HG03575 (cell line): ENCODE data around the gene GAMT.

Source experiments
- ATAC-seq: cut with Tn5 transposase; IDR thresholded peaks from one replicate; pipeline ENCODE4 v1.9.1; 2021; ENCODE audit not compliant: unreplicated experiment, insufficient number of reproducible peaks, low FRiP score; ENCODE audit errors: extremely low read depth

Gene GAMT

GRCh38 chr19:1407528-1408299 is 6.4 kb upstream of the GAMT start, which contains the start of gene DAZAP1:
Gene DAZAP1 (plus strand): TSS chr19:1407586. CDS start chr19:1407774, 188 bp downstream.
- ATAC-seq, result no peak

- ATAC-seq, result no peak
Measured at GRCh38 chr19:1406774-1407527, 5.6 kb upstream of the GAMT start.

- ATAC-seq, result no peak
Measured at GRCh38 chr19:1402411-1403070, 1.2 kb upstream of the GAMT start.

- no peak for ATAC-seq
Measured at GRCh38 chr19:1401889-1402217, 511 bp upstream of the GAMT start.

- ATAC-seq, result no peak
Measured at GRCh38 chr19:1400281-1401137, 833 bp downstream of the GAMT start.

GRCh38 chr19:1399745-1400144 is 1.6 kb downstream of the GAMT start:
- no peak for ATAC-seq

- ATAC-seq, result no peak
Measured at GRCh38 chr19:1399079-1399478, 2.3 kb downstream of the GAMT start.

- no peak for ATAC-seq
Measured at GRCh38 chr19:1397838-1398237, 3.5 kb downstream of the GAMT start.

GRCh38 chr19:1396768-1397679 is 4.3 kb downstream of the GAMT start:
- ATAC-seq, result no peak

GRCh38 chr19:1396019-1396767 is 5.1 kb downstream of the GAMT start:
- no peak for ATAC-seq

- ATAC-seq, result no peak
Measured at GRCh38 chr19:1395194-1396018, 5.9 kb downstream of the GAMT start.

GRCh38 chr19:1394252-1395193 is 6.8 kb downstream of the GAMT start:
- no peak for ATAC-seq

- ATAC-seq, result no peak
Measured at GRCh38 chr19:1393841-1394240, 7.5 kb downstream of the GAMT start.

GRCh38 chr19:1392939-1393530 is 8.3 kb downstream of the GAMT start:
- ATAC-seq, result no peak

GRCh38 chr19:1392407-1392806 is 8.9 kb downstream of the GAMT start:
- ATAC-seq, result no peak
